IMR-90 (cell line): Measurements from ENCODE around the gene LENG9. TPM values are rescaled to one million over a fixed set of nuclear protein-coding genes. Genes with fewer than 3 reads are reported as not detected.

Experiments
- ATAC-seq: fragments of 200-7000 bp; cut with Tn5 transposase; 2 replicates; pipeline ENCODE4 v1.9.1; 2020; ENCODE audit warnings: low read depth, mild to moderate bottlenecking, moderate library complexity
- BruUV-seq: library from RNA; stranded (reverse); fragments of 400-500 nt; replicated peaks from 2 replicates; lab custom pipeline; 2021; lab: Mats Ljungman, UMichigan
- CTCF ChIA-PET: fragments of 300-600 bp; formaldehyde crosslinking; extraction: SDS; loops from one replicate; lab custom pipeline; 2021; ENCODE audit warnings: antibody characterized with exemption; lab: Yijun Ruan, JAX
- POLR2A ChIA-PET: fragments of 300-600 bp; sonication (Branson Sonifier 250); formaldehyde crosslinking; loops from one replicate; lab custom pipeline; 2022; ENCODE audit warnings: antibody characterized with exemption; ENCODE audit not compliant: unreplicated experiment; lab: Charles Lee
- DNase-seq: peaks from one replicate; pipeline ENCODE4 v3.0.0; 2013
- H2AFZ ChIP-seq: replicated peaks from 2 replicates; pipeline ENCODE3; 2013; ENCODE audit warnings: low read length, mild to moderate bottlenecking; ENCODE audit not compliant: poor library complexity
- H2AK5ac ChIP-seq: 2 replicates; pipeline ENCODE4 v1.6.1; 2013; ENCODE audit warnings: low read depth, low read length, inconsistent platforms
- H2AK9ac ChIP-seq: replicated peaks from 2 replicates; pipeline ENCODE3; 2013; ENCODE audit warnings: mild to moderate bottlenecking, low read depth, low read length, moderate library complexity; ENCODE audit not compliant: poor library complexity
- H2BK120ac ChIP-seq: 2 replicates; pipeline ENCODE4 v1.6.1; 2013; ENCODE audit warnings: low read depth, low read length, inconsistent platforms
- H2BK15ac ChIP-seq: 3 replicates; pipeline ENCODE4 v1.6.1; 2013; ENCODE audit warnings: low read depth, low read length, inconsistent platforms
- H2BK20ac ChIP-seq: 2 replicates; pipeline ENCODE4 v1.6.1; 2013; ENCODE audit warnings: low read depth, mild to moderate bottlenecking, inconsistent platforms, low read length, moderate library complexity
- H2BK5ac ChIP-seq: 2 replicates; pipeline ENCODE4 v1.6.1; 2013; ENCODE audit warnings: mild to moderate bottlenecking, low read depth, low read length, inconsistent platforms; ENCODE audit not compliant: poor library complexity, severe bottlenecking
- H3K14ac ChIP-seq: replicated peaks from 2 replicates; pipeline ENCODE4 v1.6.1; 2013; ENCODE audit warnings: low read depth, low read length, inconsistent platforms
- H3K18ac ChIP-seq: 2 replicates; pipeline ENCODE4 v1.6.1; 2013; ENCODE audit warnings: low read depth, low read length, control low read depth
- H3K23ac ChIP-seq: 2 replicates; pipeline ENCODE4 v1.6.1; 2013; ENCODE audit warnings: low read depth, low read length, inconsistent platforms
- H3K27ac ChIP-seq: 2 replicates; pipeline ENCODE4 v1.5.1; 2013; ENCODE audit warnings: mild to moderate bottlenecking, control low read depth, low read length; ENCODE audit not compliant: insufficient read depth
- H3K27me3 ChIP-seq: 2 replicates; pipeline ENCODE4 v1.6.1; 2013; ENCODE audit warnings: low read length; ENCODE audit not compliant: control insufficient read depth, insufficient read depth
- H3K36me3 ChIP-seq: 2 replicates; pipeline ENCODE4 v1.6.1; 2013; ENCODE audit warnings: low read length, mixed read lengths; ENCODE audit not compliant: control insufficient read depth, insufficient read depth
- H3K4ac ChIP-seq: 2 replicates; pipeline ENCODE4 v1.6.1; 2013; ENCODE audit warnings: low read depth, low read length, inconsistent platforms
- H3K4me1 ChIP-seq: 2 replicates; pipeline ENCODE4 v1.6.1; 2013; ENCODE audit warnings: low read length, mixed read lengths; ENCODE audit not compliant: control insufficient read depth, insufficient read depth
- H3K4me2 ChIP-seq: 2 replicates; pipeline ENCODE4 v1.6.1; 2013; ENCODE audit warnings: low read depth, mild to moderate bottlenecking, control low read depth, low read length, moderate library complexity
- H3K4me3 ChIP-seq: 2 replicates; pipeline ENCODE4 v1.5.1; 2013; ENCODE audit warnings: low read depth, mild to moderate bottlenecking, control low read depth, low read length, moderate library complexity; ENCODE audit not compliant: insufficient read depth
- H3K56ac ChIP-seq: 2 replicates; pipeline ENCODE4 v1.6.1; 2013; ENCODE audit warnings: low read length, inconsistent platforms; ENCODE audit not compliant: insufficient read depth; ENCODE audit errors: extremely low read depth
- H3K79me1 ChIP-seq, 2 experiments: 2 replicates each; pipeline ENCODE4 v1.6.1; 2013; ENCODE audit warnings: low read length in 2 of 2, inconsistent platforms in 1 of 2, low read depth in 1 of 2
- H3K9ac ChIP-seq: 2 replicates; pipeline ENCODE4 v1.6.1; 2013; ENCODE audit warnings: low read depth, low read length, control low read depth
- H3K9me1 ChIP-seq: 2 replicates; pipeline ENCODE4 v1.6.1; 2013; ENCODE audit warnings: low read length, inconsistent platforms; ENCODE audit not compliant: insufficient read depth
- H3K9me3 ChIP-seq: 2 replicates; pipeline ENCODE4 v1.6.1; 2013; ENCODE audit warnings: low read length; ENCODE audit not compliant: control insufficient read depth, insufficient read depth
- H4K20me1 ChIP-seq: 2 replicates; pipeline ENCODE4 v1.6.1; 2013; ENCODE audit warnings: low read length, inconsistent platforms; ENCODE audit not compliant: insufficient read depth
- H4K5ac ChIP-seq: 2 replicates; pipeline ENCODE4 v1.6.1; 2013; ENCODE audit warnings: mild to moderate bottlenecking, low read depth, low read length, control low read depth
- H4K8ac ChIP-seq, 2 experiments: 2 replicates each; pipeline ENCODE4 v1.6.1; 2013; ENCODE audit warnings: low read depth in 2 of 2, low read length in 2 of 2, control low read depth in 1 of 2, inconsistent platforms in 1 of 2
- H4K91ac ChIP-seq: 2 replicates; pipeline ENCODE4 v1.6.1; 2013; ENCODE audit warnings: low read depth, low read length, inconsistent platforms; ENCODE audit not compliant: insufficient read depth
- BHLHE40 ChIP-seq: fragments of 150-350 bp; IDR thresholded peaks from 2 replicates; pipeline ENCODE4 v1.6.1; 2016; ENCODE audit warnings: mild to moderate bottlenecking, low read depth, low read length
- CEBPB ChIP-seq: IDR thresholded peaks from 2 replicates; pipeline ENCODE4 v1.6.1; 2012; ENCODE audit warnings: low read depth, low read length, improper control_type of control experiment
- CHD1 ChIP-seq: IDR thresholded peaks from 2 replicates; pipeline ENCODE4 v1.6.1; 2012; ENCODE audit warnings: low read depth, low read length, improper control_type of control experiment
- CTCF ChIP-seq: conservative IDR thresholded peaks from 2 replicates; pipeline ENCODE4 v1.5.1; 2012; ENCODE audit warnings: mild to moderate bottlenecking, low read depth, low read length, improper control_type of control experiment
- MAFK ChIP-seq: IDR thresholded peaks from 2 replicates; pipeline ENCODE4 v1.6.1; 2012; ENCODE audit warnings: low read depth, low read length, improper control_type of control experiment
- MAZ ChIP-seq: IDR thresholded peaks from 2 replicates; pipeline ENCODE4 v1.6.1; 2012; ENCODE audit warnings: low read depth, mild to moderate bottlenecking, low read length, improper control_type of control experiment, moderate library complexity, borderline replicate concordance
- MXI1 ChIP-seq: IDR thresholded peaks from 2 replicates; pipeline ENCODE4 v1.6.1; 2012; ENCODE audit warnings: low read depth, mild to moderate bottlenecking, low read length, moderate library complexity, borderline replicate concordance
- NFE2L2 ChIP-seq: fragments of 150-350 bp; IDR thresholded peaks from 2 replicates; pipeline ENCODE4 v1.6.1; 2016; ENCODE audit warnings: low read depth, mild to moderate bottlenecking, low read length
- POLR2A ChIP-seq: IDR thresholded peaks from 2 replicates; pipeline ENCODE4 v1.6.1; 2012; ENCODE audit warnings: mild to moderate bottlenecking, low read depth, low read length
- RAD21 ChIP-seq: IDR thresholded peaks from 2 replicates; pipeline ENCODE4 v1.6.1; 2012; ENCODE audit warnings: low read length, improper control_type of control experiment
- RCOR1 ChIP-seq: IDR thresholded peaks from 2 replicates; pipeline ENCODE4 v1.6.1; 2012; ENCODE audit warnings: mild to moderate bottlenecking, low read length, improper control_type of control experiment; ENCODE audit not compliant: insufficient replicate concordance
- RFX5 ChIP-seq: IDR thresholded peaks from 2 replicates; pipeline ENCODE4 v1.8.0; 2012; ENCODE audit warnings: low read depth, mild to moderate bottlenecking, low read length, moderate library complexity
- USF2 ChIP-seq: fragments of 150-350 bp; IDR thresholded peaks from 2 replicates; pipeline ENCODE4 v1.6.1; 2017; ENCODE audit warnings: mild to moderate bottlenecking, antibody characterized with exemption, low read length, low read depth
- WGBS, 2 experiments: methylation state at CpG; one replicate each; pipeline versions ENCODE4 v1.1.5 to v1.1.7; 2013; ENCODE audit warnings: missing lambda C conversion rate in 2 of 2; ENCODE audit not compliant: insufficient read length in 1 of 2; ENCODE audit errors: extremely low coverage in 2 of 2; 5-methylcytosine and 5-hydroxymethylcytosine counted together
- dilution Hi-C: fragments of 300-500 bp; cut with HindIII; formaldehyde crosslinking; loops from one replicate; pipeline ENCODE4 v1.14.3; 2018; ENCODE audit warnings: low sequenced_read_pairs; ENCODE audit not compliant: unreplicated experiment
- in situ Hi-C: fragments of 300-500 bp; cut with MboI; formaldehyde crosslinking; loops from 3 replicates; pipeline ENCODE4 v1.14.3; 2019; ENCODE audit warnings: low sequenced_read_pairs, inconsistent platforms, mixed read lengths
- intact Hi-C: fragments of 100-400 bp; cut with micrococcal nuclease; formaldehyde crosslinking; loops from 2 replicates; pipeline ENCODE4 v1.10.0; 2022
- polyA plus RNA-seq, 3 experiments: library from polyadenylated mRNA; depleted of rRNA; stranded (reverse); fragments of >200 nt; gene quantifications; 2 replicates each; pipeline ENCODE4 v1.2.3, GENCODE V29; 2012; ENCODE audit warnings: low replicate concordance in 1 of 3
- total RNA-seq: library from RNA; depleted of rRNA; stranded (reverse); fragments of >200 nt; gene quantifications from 2 replicates; pipeline ENCODE4 v1.2.3, GENCODE V29; 2012
- TF ChIP-seq, protein P1 (sequence below): fragments of 150-350 bp; IDR thresholded peaks from 2 replicates; pipeline ENCODE4 v1.6.1; 2016; ENCODE audit warnings: low read depth, mild to moderate bottlenecking, low read length, moderate library complexity, borderline replicate concordance

The LENG9 gene
- total and polyA plus RNA-seq, 2 of the 4 experiments (the other 2 are of a cell fraction) = 0.94 to 1.1 TPM

- Histone ChIP-seq H4K91ac (no peak overlapping the region), H3K4ac (no peak overlapping the region), H3K79me1 (peaks cover 24 to 71% of the 10 kb centered on the region in 2 experiments), H4K20me1 (peaks cover 77% of the 10 kb centered on the region), H4K8ac (no peak overlapping the region), H2BK15ac (no peak overlapping the region), H3K9me3 (no peaks in the 10 kb centered on the region), H3K36me3 (peaks cover 94% of the 10 kb centered on the region), H3K9ac (no peak overlapping the region), H3K4me2 (no peak overlapping the region), H3K18ac (no peak overlapping the region), H3K56ac (no peak overlapping the region), H3K4me1 (peaks cover 6% of the 10 kb centered on the region; the same call in 1 of the 2 replicates), H2BK20ac (no peak overlapping the region), H2BK120ac (no peak overlapping the region), H2AFZ (no peak overlapping the region), H3K14ac (no peak overlapping the region), H3K27ac (no peak overlapping the region), H3K4me3 (no peak overlapping the region), H2AK9ac (no peak overlapping the region), H3K27me3 (no peaks in the 10 kb centered on the region), H2AK5ac (no peak overlapping the region), H3K23ac (no peak overlapping the region), H4K5ac (no peak overlapping the region), H3K9me1 (peaks cover 6% of the 10 kb centered on the region; the same call in 1 of the 2 replicates), H2BK5ac (no peak overlapping the region)
- ATAC-seq = no peak
- dilution Hi-C loops (no loop called here), intact Hi-C loops (no loop called here), in situ Hi-C loops (loop anchor here (10.0 to 25.0 kb wide), 6 partner anchors 252 to 1681 kb away; partner anchors contain the start of genes NAT14, NDUFA3, OSCAR and PRPF31)
- BruUV-seq = no TSS peak
- WGBS, 2 experiments = 93% methylated on average over 35 of the region's 51 CpGs; no CpG with 5 or more reads in 1 of the 2 experiments
- CTCF ChIA-PET = no interaction called here
- POLR2A ChIA-PET = no interaction called here
- no peak for DNase-seq
- no peak for TF ChIP-seq CHD1
- TF ChIP-seq NFE2L2 = no peak
- no peak for TF ChIP-seq RCOR1
- no peak; the same call in 1 of the 2 replicates for TF ChIP-seq POLR2A
- no peak for TF ChIP-seq CEBPB
- no peak for TF ChIP-seq RAD21
- no peak for TF ChIP-seq USF2
- TF ChIP-seq MAZ = no peak
- no peak for TF ChIP-seq BHLHE40
- TF ChIP-seq CTCF = no peak
- TF ChIP-seq, protein P1, sequence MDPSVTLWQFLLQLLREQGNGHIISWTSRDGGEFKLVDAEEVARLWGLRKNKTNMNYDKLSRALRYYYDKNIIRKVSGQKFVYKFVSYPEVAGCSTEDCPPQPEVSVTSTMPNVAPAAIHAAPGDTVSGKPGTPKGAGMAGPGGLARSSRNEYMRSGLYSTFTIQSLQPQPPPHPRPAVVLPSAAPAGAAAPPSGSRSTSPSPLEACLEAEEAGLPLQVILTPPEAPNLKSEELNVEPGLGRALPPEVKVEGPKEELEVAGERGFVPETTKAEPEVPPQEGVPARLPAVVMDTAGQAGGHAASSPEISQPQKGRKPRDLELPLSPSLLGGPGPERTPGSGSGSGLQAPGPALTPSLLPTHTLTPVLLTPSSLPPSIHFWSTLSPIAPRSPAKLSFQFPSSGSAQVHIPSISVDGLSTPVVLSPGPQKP = no peak
- no peak for TF ChIP-seq MAFK
- no peak for TF ChIP-seq RFX5
- no peak for TF ChIP-seq MXI1
Observed at GRCh38 chr19:54456423-54457373, 6.9 kb downstream of the LENG9 start.
